GM06990 (cell line): ENCODE measurements around the gene TENM3.

Source experiments
- DNase-seq: peaks from one replicate; pipeline ENCODE4 v3.0.0-alpha.2; 2011; ENCODE audit not compliant: insufficient read length; ENCODE audit errors: extremely low read depth
- H3K27me3 ChIP-seq: replicated peaks from 2 replicates; pipeline ENCODE4 v1.6.0; 2011; ENCODE audit warnings: low read length; ENCODE audit not compliant: control insufficient read depth, insufficient read depth
- H3K36me3 ChIP-seq: 2 replicates; pipeline ENCODE4 v1.5.1; 2011; ENCODE audit warnings: low read length; ENCODE audit not compliant: control insufficient read depth, insufficient read depth
- H3K4me3 ChIP-seq: replicated peaks from 2 replicates; pipeline ENCODE4 v1.5.1; 2011; ENCODE audit warnings: low read depth, mild to moderate bottlenecking, control low read depth, low read length
- TF ChIP-seq, protein P1 (sequence below): IDR thresholded peaks from 2 replicates; pipeline ENCODE4 v1.5.1; 2011; ENCODE audit warnings: low read length, control low read depth, mild to moderate bottlenecking, inconsistent platforms; ENCODE audit not compliant: insufficient read depth, poor library complexity, severe bottlenecking

TENM3 gene

DNA sequence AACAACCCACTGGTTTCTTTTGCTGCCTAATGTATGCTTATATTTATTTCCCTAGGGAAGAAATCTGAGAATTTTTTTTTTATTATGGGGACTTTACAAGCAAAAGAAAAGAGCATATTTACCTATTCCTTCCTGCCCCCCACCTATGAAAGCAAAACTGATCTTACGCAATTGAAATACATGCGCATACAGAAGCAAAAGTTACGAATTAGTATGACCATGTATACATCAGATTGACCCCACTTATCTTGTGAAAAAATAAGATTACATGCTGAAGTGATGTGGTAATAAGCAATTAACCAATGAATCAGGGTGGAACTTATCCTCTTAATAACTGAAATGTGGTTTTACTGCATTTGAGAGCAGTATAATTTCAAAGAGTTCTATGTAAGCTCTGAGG, 151.0 kb downstream of the TENM3 start:
- Histone ChIP-seq H3K4me3 (no peak overlapping the region), H3K27me3 (no peaks in the 10 kb centered on the region), H3K36me3 (no peaks in the 10 kb centered on the region)
- TF ChIP-seq, protein P1, sequence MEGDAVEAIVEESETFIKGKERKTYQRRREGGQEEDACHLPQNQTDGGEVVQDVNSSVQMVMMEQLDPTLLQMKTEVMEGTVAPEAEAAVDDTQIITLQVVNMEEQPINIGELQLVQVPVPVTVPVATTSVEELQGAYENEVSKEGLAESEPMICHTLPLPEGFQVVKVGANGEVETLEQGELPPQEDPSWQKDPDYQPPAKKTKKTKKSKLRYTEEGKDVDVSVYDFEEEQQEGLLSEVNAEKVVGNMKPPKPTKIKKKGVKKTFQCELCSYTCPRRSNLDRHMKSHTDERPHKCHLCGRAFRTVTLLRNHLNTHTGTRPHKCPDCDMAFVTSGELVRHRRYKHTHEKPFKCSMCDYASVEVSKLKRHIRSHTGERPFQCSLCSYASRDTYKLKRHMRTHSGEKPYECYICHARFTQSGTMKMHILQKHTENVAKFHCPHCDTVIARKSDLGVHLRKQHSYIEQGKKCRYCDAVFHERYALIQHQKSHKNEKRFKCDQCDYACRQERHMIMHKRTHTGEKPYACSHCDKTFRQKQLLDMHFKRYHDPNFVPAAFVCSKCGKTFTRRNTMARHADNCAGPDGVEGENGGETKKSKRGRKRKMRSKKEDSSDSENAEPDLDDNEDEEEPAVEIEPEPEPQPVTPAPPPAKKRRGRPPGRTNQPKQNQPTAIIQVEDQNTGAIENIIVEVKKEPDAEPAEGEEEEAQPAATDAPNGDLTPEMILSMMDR = no peak
- no peak for DNase-seq

DNA sequence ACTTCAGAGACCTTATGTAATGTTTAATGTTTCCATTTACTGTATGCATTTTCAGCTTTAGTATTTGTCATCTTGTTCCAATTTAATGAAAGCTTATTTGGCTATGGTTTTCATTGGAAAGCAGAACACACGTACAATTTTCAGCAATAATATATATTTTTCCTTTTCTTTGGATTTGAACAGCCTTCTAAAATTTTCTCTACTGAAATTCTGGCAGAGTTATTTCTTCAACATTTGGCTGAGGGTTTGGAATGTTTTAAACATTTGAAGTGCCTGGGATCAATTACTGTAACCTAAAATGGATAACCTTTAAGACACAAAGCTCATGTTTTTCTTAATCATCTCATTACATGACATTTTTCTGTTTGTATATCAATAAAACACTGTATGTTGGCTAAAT, 156.9 kb downstream of the TENM3 start:
- no peak for DNase-seq
- no peaks in the 10 kb centered on the region for H3K36me3 ChIP-seq
- no peaks in the 10 kb centered on the region for H3K27me3 ChIP-seq
- no peak overlapping the region for H3K4me3 ChIP-seq
- TF ChIP-seq, protein P1 = no peak

DNA sequence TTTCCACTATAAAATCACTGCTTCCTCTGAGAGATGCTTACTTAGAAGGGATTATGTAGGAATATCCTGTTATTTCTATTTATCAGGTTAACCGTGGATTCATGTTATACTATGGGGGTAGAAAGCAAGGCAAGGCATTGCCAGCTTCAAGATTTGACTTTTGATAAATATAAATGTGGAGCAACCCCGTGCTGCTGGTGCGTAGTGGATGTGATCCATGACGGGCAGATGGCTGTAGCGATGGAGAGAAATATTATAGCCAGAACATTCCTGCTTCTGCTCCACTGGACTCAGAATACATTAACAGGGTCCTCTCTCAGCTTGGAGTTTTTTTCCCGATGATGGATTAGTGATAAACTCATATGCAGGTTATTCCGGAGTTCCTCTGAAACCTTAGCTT, 157.6 kb downstream of the TENM3 start:
- Histone ChIP-seq H3K4me3 (no peak overlapping the region), H3K36me3 (no peaks in the 10 kb centered on the region), H3K27me3 (no peaks in the 10 kb centered on the region)
- TF ChIP-seq, protein P1 = no peak
- no peak for DNase-seq

DNA sequence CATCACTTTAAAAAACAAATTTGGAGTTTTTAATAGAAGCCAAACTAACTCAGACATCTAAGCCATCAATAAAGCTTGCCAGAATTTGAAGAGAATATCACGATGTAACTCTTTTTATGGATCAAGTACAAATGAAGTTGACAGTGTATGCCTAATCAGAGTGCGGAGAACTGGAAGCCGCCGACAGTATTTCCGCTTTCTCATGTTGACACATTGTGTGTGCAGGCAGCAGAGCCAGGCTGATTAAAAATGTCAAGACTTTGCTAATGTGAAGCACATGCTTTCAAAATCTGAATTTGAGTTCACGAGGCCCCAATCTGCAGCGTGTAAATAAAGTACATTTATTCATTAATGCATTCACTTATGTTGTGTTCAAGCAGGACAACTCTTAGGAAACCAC, 161.2 kb downstream of the TENM3 start:
- no peaks in the 10 kb centered on the region for H3K27me3 ChIP-seq
- TF ChIP-seq, protein P1 = no peak
- H3K4me3 ChIP-seq = no peak overlapping the region
- H3K36me3 ChIP-seq = no peaks in the 10 kb centered on the region
- no peak for DNase-seq

DNA sequence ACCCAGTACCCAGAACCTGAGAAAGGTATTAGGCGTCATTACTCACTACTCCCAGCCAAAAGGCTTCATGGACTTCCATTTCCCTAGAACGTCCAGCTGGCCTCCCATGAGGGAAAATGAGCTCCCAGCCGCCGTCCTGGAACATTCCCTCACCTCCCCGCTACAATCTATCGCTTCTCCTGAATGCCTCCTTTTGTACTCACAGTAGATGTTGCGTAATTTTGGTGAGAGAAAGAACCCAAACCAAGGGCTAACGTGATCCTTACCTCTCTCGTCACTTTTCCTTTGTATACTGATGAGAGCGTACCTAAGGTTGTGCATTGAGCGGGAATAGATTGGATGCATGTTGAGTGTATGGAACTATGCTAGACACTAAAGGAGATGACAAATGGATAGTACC, 161.9 kb downstream of the TENM3 start:
- no peaks in the 10 kb centered on the region for H3K36me3 ChIP-seq
- TF ChIP-seq, protein P1 = no peak
- no peaks in the 10 kb centered on the region for H3K27me3 ChIP-seq

DNA sequence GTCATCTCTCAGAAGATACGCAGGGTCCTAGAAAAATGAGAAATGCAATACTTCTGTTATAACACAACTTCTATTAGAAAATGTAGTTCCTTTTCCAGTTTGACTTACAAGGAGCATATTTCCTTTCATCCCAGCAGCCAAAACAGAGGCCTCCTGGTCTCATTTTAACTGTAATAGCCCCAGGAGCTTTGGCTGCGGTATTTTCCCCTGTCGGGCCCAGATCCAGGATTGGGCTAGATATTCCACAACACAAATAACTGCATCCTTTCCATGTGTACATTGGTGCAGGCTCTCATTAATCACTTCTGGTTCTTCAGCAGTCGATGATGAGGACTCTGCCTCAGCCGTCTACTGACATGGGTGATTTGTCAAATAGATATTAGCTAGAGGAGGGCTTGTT, 166.1 kb downstream of the TENM3 start:
- H3K27me3 ChIP-seq = no peaks in the 10 kb centered on the region
- DNase-seq = no peak
- no peak overlapping the region for H3K4me3 ChIP-seq
- TF ChIP-seq, protein P1 = no peak
- H3K36me3 ChIP-seq = no peaks in the 10 kb centered on the region

More for the DNA sequence above, 161.9 kb downstream of the TENM3 start:
- H3K4me3 ChIP-seq = no peak overlapping the region
- DNase-seq = no peak
